HepG2 (cell line): ENCODE data around the gene WTAP. TPM values are rescaled to one million over a fixed set of nuclear protein-coding genes. Genes with fewer than 3 reads are reported as not detected.

Experiments
- CCDC6 ChIP-seq: sonication (generic); formaldehyde crosslinking; IDR thresholded peaks from 2 replicates; pipeline ENCODE4 v1.8.1; 2022; ENCODE audit warnings: mild to moderate bottlenecking, missing genetic modification reagents, moderate library complexity
- DNMT3B ChIP-seq: conservative IDR thresholded peaks from 2 replicates; pipeline ENCODE4 v1.6.1; 2016; ENCODE audit warnings: missing biosample characterization, control low read depth
- ESRRA ChIP-seq: sonication (generic); formaldehyde crosslinking; IDR thresholded peaks from 2 replicates; pipeline ENCODE4 v1.5.1; 2020; ENCODE audit warnings: mild to moderate bottlenecking, low read depth, missing genetic modification reagents
- ETV5 ChIP-seq: IDR thresholded peaks from 2 replicates; pipeline ENCODE4 v1.6.1; 2018; ENCODE audit warnings: missing biosample characterization, missing genetic modification reagents, inconsistent platforms, borderline replicate concordance
- HNRNPK ChIP-seq: fragments of 200-400 bp; formaldehyde crosslinking; IDR thresholded peaks from 2 replicates; pipeline ENCODE4 v1.6.1; 2018; ENCODE audit warnings: low read length, low read depth, moderate library complexity, mild to moderate bottlenecking; ENCODE audit not compliant: poor library complexity, severe bottlenecking
- KLF12 ChIP-seq: sonication (generic); formaldehyde crosslinking; IDR thresholded peaks from 2 replicates; pipeline ENCODE4 v1.4.0; 2020; ENCODE audit warnings: missing genetic modification reagents, borderline replicate concordance
- MIXL1 ChIP-seq: IDR thresholded peaks from 2 replicates; pipeline ENCODE4 v1.6.1; 2016
- NBN ChIP-seq: fragments of 450-650 bp; conservative IDR thresholded peaks from 2 replicates; pipeline ENCODE4 v1.6.1; 2017
- ZFP37 ChIP-seq: sonication (generic); formaldehyde crosslinking; IDR thresholded peaks from 2 replicates; pipeline ENCODE4 v1.4.0; 2020; ENCODE audit warnings: missing genetic modification reagents, borderline replicate concordance
- ZKSCAN1 ChIP-seq: fragments of 150-350 bp; IDR thresholded peaks from 2 replicates; pipeline ENCODE4 v1.6.1; 2014; ENCODE audit warnings: low read length
- ZNF296 ChIP-seq: sonication (generic); formaldehyde crosslinking; conservative IDR thresholded peaks from 2 replicates; pipeline ENCODE4 v1.5.0; 2020; ENCODE audit warnings: mild to moderate bottlenecking, missing genetic modification reagents
- ZNF616 ChIP-seq: sonication (generic); formaldehyde crosslinking; IDR thresholded peaks from 2 replicates; pipeline ENCODE4 v1.5.0; 2020; ENCODE audit warnings: low read depth, mild to moderate bottlenecking, missing genetic modification reagents
- ZNF644 ChIP-seq: IDR thresholded peaks from 2 replicates; pipeline ENCODE4 v1.6.1; 2016; ENCODE audit warnings: low read depth
- ZNF761 ChIP-seq: sonication (generic); formaldehyde crosslinking; conservative IDR thresholded peaks from 2 replicates; pipeline ENCODE4 v1.4.0; 2020; ENCODE audit warnings: mild to moderate bottlenecking, missing genetic modification reagents
- ZNF773 ChIP-seq: sonication (generic); formaldehyde crosslinking; IDR thresholded peaks from 2 replicates; pipeline ENCODE4 v1.4.0; 2020; ENCODE audit warnings: missing genetic modification reagents, borderline replicate concordance
- polyA plus RNA-seq, 8 experiments: library from polyadenylated mRNA; depleted of rRNA in 3 of 8; stranded (reverse) in 7 of 8; unstranded in 1 of 8; fragments of >200 nt; fragmentation: Illumina TruSeq in 4 of 8; extraction: Trizol in 4 of 8; gene quantifications; 2 replicates each; pipeline versions ENCODE4 v1.2.1 to v1.2.3, GENCODE V29; 2011 to 2016; ENCODE audit warnings: low read depth in 4 of 8, missing spikeins in 1 of 8, mixed read lengths in 1 of 8; ENCODE audit not compliant: insufficient read depth in 1 of 8
- total RNA-seq, 5 experiments: library from RNA; depleted of rRNA; stranded (reverse); fragments of >200 nt; fragmentation: Illumina TruSeq; extraction: Trizol; gene quantifications; 2 replicates each; pipeline ENCODE4 v1.2.3, GENCODE V29; 2016; ENCODE audit warnings: low read depth in 1 of 5
- TF ChIP-seq, protein P1 (sequence below): sonication (generic); formaldehyde crosslinking; IDR thresholded peaks from 2 replicates; pipeline ENCODE4 v1.8.1; 2023; ENCODE audit warnings: mild to moderate bottlenecking, missing genetic modification reagents
- TF ChIP-seq, protein P2 (sequence below): fragments of 450-650 bp; IDR thresholded peaks from 2 replicates; pipeline ENCODE4 v1.6.1; 2016
- TF ChIP-seq, protein P3 (sequence below): sonication (generic); IDR thresholded peaks from 2 replicates; pipeline ENCODE4 v1.6.1; 2016; ENCODE audit warnings: low read depth, borderline replicate concordance
- TF ChIP-seq, protein P4 (sequence below): sonication (generic); formaldehyde crosslinking; IDR thresholded peaks from 2 replicates; pipeline ENCODE4 v1.5.1; 2020; ENCODE audit warnings: missing genetic modification reagents, mild to moderate bottlenecking, borderline replicate concordance
- TF ChIP-seq, protein P5 (sequence below): sonication (generic); formaldehyde crosslinking; IDR thresholded peaks from 2 replicates; pipeline ENCODE4 v1.9.0; 2021; ENCODE audit warnings: missing genetic modification reagents, borderline replicate concordance
- TF ChIP-seq, protein P6 (sequence below): sonication (generic); formaldehyde crosslinking; IDR thresholded peaks from 2 replicates; pipeline ENCODE4 v1.4.0; 2020; ENCODE audit warnings: mild to moderate bottlenecking, missing genetic modification reagents

Gene WTAP
- total and polyA plus RNA-seq, 2 of the 13 experiments (the other 11 are each of a cell fraction or from before 2014, with no cell fraction given), result 31.6 to 167 TPM

DNA sequence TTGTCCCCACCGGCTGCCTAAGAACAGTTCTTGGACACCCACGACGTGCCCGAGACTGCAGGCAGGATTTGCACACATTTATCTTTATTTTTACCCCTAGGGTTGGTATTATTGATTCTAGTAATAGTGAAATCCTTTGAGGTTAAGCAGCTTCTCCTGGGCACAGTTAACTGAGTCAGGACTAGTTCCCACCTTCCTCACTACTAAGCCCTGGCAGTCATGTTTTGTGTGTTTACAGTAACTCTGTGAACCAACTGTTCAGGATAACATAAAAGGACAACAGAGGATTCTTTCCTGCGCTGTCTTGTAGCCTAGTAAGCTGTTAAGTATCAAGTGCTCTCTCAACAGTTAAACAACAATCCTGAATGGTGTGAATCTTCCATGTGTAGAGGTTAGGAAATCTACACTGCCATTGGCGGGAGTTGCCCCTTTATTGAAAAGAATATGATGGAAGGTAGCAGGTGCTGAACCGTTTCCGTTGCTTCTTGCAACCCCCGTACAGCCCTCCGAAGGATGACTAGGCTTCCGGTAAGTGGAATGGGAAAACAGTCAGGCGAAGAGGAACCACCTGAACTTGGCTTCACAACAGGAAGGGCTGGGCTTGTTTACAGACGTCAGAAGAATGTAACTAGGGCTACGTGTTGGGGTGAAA is 33.3 kb upstream of the WTAP start (continued):
- TF ChIP-seq ZNF296 (no peak), ZNF644 (CRISPR knock-in tag) (0 out of 2 replicates have a peak, but pooled peaks have one; percentile 13), DNMT3B (CRISPR knock-in tag) (0 out of 2 replicates have a peak, but pooled peaks have one; percentile 44), ETV5 (CRISPR knock-in tag) (peak; percentile 97), MIXL1 (peak; percentile 52; the same call in 1 of the 2 replicates), NBN (no peak), ESRRA (CRISPR knock-in tag) (peak; percentile 2; the same call in 1 of the 2 replicates), ZNF761 (CRISPR knock-in tag) (peak; percentile 39; the same call in 1 of the 2 replicates), ZFP37 (CRISPR knock-in tag) (0 out of 2 replicates have a peak, but pooled peaks have one; percentile 73), ZNF616 (CRISPR knock-in tag) (no peak), ZKSCAN1 (no peak), ZNF773 (CRISPR knock-in tag) (no peak), KLF12 (CRISPR knock-in tag) (0 out of 2 replicates have a peak, but pooled peaks have one; percentile 15), HNRNPK (no peak), CCDC6 (CRISPR knock-in tag) (0 out of 2 replicates have a peak, but pooled peaks have one; percentile 67)
- TF ChIP-seq, protein P1, sequence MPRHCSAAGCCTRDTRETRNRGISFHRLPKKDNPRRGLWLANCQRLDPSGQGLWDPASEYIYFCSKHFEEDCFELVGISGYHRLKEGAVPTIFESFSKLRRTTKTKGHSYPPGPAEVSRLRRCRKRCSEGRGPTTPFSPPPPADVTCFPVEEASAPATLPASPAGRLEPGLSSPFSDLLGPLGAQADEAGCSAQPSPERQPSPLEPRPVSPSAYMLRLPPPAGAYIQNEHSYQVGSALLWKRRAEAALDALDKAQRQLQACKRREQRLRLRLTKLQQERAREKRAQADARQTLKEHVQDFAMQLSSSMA (CRISPR knock-in tag), result 0 out of 2 replicates have a peak, but pooled peaks have one; percentile 2
- TF ChIP-seq, protein P2, sequence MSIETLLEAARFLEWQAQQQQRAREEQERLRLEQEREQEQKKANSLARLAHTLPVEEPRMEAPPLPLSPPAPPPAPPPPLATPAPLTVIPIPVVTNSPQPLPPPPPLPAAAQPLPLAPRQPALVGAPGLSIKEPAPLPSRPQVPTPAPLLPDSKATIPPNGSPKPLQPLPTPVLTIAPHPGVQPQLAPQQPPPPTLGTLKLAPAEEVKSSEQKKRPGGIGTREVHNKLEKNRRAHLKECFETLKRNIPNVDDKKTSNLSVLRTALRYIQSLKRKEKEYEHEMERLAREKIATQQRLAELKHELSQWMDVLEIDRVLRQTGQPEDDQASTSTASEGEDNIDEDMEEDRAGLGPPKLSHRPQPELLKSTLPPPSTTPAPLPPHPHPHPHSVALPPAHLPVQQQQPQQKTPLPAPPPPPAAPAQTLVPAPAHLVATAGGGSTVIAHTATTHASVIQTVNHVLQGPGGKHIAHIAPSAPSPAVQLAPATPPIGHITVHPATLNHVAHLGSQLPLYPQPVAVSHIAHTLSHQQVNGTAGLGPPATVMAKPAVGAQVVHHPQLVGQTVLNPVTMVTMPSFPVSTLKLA, result no peak; the same call in 1 of the 2 replicates
- TF ChIP-seq, protein P3, sequence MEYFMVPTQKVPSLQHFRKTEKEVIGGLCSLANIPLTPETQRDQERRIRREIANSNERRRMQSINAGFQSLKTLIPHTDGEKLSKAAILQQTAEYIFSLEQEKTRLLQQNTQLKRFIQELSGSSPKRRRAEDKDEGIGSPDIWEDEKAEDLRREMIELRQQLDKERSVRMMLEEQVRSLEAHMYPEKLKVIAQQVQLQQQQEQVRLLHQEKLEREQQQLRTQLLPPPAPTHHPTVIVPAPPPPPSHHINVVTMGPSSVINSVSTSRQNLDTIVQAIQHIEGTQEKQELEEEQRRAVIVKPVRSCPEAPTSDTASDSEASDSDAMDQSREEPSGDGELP, result peak; percentile 72; the same call in 1 of the 2 replicates
- TF ChIP-seq, protein P4, sequence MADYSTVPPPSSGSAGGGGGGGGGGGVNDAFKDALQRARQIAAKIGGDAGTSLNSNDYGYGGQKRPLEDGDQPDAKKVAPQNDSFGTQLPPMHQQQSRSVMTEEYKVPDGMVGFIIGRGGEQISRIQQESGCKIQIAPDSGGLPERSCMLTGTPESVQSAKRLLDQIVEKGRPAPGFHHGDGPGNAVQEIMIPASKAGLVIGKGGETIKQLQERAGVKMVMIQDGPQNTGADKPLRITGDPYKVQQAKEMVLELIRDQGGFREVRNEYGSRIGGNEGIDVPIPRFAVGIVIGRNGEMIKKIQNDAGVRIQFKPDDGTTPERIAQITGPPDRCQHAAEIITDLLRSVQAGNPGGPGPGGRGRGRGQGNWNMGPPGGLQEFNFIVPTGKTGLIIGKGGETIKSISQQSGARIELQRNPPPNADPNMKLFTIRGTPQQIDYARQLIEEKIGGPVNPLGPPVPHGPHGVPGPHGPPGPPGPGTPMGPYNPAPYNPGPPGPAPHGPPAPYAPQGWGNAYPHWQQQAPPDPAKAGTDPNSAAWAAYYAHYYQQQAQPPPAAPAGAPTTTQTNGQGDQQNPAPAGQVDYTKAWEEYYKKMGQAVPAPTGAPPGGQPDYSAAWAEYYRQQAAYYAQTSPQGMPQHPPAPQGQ, result no peak
- TF ChIP-seq, protein P5, sequence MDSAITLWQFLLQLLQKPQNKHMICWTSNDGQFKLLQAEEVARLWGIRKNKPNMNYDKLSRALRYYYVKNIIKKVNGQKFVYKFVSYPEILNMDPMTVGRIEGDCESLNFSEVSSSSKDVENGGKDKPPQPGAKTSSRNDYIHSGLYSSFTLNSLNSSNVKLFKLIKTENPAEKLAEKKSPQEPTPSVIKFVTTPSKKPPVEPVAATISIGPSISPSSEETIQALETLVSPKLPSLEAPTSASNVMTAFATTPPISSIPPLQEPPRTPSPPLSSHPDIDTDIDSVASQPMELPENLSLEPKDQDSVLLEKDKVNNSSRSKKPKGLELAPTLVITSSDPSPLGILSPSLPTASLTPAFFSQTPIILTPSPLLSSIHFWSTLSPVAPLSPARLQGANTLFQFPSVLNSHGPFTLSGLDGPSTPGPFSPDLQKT, result 0 out of 2 replicates have a peak, but pooled peaks have one; percentile 43
- TF ChIP-seq, protein P6, sequence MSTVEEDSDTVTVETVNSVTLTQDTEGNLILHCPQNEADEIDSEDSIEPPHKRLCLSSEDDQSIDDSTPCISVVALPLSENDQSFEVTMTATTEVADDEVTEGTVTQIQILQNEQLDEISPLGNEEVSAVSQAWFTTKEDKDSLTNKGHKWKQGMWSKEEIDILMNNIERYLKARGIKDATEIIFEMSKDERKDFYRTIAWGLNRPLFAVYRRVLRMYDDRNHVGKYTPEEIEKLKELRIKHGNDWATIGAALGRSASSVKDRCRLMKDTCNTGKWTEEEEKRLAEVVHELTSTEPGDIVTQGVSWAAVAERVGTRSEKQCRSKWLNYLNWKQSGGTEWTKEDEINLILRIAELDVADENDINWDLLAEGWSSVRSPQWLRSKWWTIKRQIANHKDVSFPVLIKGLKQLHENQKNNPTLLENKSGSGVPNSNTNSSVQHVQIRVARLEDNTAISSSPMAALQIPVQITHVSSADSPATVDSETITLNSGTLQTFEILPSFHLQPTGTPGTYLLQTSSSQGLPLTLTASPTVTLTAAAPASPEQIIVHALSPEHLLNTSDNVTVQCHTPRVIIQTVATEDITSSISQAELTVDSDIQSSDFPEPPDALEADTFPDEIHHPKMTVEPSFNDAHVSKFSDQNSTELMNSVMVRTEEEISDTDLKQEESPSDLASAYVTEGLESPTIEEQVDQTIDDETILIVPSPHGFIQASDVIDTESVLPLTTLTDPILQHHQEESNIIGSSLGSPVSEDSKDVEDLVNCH (CRISPR knock-in tag), result 0 out of 2 replicates have a peak, but pooled peaks have one; percentile 75
